Activated naive CD8-positive, alpha-beta T cell treated with anti-CD3 and anti-CD28 coated beads, Interleukin-2, amount 50 U/mL, for 16 hours (primary cell): Measurements from ENCODE around the gene MRPS18B.
"Not testable (repeated sequence)": the region's sequence is repeated elsewhere in the genome, so short reads cannot be mapped to it uniquely, and the experiment has no call there.

Source experiments
- DNase-seq: peaks from one replicate; pipeline ENCODE4 v3.0.0-alpha.2; 2020; ENCODE audit warnings: low read depth, low spot score

The MRPS18B gene

DNA sequence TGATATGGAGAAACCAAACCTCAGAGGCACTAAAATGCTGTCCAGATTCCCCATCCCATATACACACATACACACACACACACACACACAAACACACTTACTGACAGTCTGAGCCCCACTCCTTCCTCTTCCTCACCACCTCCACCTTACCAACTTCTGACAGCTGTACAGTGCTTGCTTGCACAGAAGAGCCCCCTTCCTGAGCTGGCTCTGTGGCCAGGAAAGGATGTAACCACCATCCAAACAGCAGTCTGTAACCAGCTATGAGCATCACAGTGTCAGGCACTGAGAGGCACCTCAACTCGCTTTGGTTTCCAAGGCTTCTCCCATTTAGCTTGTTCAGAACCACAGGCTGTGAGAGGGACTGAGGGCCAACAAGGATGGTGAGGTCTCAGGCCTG lies 23.4 kb downstream of the MRPS18B start:
- no peak for DNase-seq

DNA sequence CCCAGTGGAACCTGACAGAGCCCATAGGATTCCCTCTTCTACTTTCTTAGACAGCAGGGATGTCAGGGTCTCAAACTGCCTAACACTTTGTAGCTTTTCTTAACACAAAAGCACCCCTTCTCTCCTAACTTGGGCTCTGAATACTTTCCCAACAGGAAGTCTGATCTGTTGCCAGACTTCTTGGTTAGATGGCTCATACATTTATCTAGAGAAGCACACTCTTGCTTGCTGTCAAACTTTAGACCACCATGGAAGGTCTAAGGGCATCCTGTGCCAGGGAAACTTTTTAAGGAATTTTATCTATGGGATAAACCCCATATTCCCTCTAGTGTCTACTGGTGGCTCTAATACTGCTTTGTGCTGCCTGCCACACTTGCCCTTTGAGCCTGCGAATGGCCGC lies 26.0 kb downstream of the MRPS18B start:
- DNase-seq = no peak

DNA sequence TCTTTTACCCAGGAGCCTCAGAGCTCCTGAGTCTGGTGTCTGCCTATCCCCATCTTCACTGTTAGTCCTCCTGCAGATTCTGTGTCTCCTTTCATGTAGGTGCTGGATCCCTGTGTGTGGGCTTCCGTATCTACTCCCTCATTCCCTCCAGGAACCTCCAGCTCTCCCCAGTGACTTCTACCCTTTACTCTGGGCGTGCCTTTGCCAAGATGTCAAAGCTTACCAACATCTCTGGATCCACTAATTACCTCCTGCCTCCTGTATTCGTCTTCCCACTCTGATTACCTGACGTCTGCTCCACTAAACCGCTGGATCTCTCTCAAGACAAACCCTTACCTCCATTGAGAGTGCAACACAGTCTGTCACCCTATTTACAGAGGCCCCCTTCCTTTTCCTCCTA lies 27.1 kb downstream of the MRPS18B start:
- DNase-seq = no peak

DNA sequence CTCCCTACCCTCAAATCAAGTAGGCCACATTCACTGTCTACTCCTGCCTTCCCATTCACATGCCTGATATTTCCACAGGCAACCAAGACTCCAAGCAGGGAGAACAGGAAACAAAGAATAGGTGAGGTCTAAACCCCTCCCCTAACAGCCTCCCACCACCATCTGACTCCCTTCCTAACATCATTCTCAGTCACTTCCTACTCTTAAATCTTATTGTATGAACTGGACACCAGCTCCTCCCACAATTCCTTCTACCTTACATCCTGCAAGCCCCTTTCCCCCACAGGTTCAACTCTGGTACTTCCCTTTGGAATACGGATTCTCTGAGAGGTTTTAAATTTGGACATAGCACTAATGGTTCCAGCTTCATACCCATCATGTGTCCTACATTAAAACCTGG lies 28.3 kb downstream of the MRPS18B start:
- no peak for DNase-seq

DNA sequence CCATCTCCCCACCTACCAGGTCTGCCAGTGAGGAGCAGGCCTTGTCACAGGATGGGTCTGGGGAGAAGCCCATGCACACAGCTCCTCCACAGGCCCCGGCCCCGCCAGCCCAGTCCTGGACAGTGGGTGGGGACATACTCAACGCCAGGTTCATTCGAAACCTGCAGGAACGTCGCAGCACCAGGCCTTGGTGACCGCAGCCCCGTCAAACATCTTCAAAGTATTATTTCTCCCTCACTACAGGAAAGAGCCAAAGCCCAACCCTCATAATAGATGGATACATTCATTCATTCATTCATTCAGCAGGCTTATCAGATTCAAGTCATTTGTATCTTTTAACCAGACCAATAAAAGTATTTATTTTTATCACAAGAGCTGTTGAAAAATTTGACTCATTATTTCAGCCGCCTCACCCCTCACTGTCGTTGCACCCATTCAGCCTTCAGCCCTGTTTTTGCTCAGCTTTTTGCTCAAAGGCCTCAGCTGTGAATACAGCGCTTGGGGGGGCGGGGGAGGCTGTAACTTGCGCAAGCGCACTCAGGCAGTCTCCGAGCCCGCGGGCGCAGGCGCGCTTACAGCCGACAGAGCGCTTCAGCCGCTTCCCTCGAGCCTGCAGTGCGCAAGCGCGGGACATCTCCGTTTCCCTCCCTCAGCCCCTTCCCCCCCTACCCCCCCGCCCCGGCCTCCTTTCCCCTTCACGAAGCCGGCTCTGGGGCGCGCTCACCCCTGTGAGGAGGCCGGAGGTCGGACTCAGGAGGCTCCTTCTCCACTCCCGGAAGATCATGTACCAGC lies 29.0 kb downstream of the MRPS18B start, which contains the start of gene C6orf136:
Gene C6orf136, plus strand, starts transcription at position 684 of the 792 bp plus-strand sequence. Its CDS starts 99 bp downstream, at position 783.
- peak; percentile 75 for DNase-seq

DNA sequence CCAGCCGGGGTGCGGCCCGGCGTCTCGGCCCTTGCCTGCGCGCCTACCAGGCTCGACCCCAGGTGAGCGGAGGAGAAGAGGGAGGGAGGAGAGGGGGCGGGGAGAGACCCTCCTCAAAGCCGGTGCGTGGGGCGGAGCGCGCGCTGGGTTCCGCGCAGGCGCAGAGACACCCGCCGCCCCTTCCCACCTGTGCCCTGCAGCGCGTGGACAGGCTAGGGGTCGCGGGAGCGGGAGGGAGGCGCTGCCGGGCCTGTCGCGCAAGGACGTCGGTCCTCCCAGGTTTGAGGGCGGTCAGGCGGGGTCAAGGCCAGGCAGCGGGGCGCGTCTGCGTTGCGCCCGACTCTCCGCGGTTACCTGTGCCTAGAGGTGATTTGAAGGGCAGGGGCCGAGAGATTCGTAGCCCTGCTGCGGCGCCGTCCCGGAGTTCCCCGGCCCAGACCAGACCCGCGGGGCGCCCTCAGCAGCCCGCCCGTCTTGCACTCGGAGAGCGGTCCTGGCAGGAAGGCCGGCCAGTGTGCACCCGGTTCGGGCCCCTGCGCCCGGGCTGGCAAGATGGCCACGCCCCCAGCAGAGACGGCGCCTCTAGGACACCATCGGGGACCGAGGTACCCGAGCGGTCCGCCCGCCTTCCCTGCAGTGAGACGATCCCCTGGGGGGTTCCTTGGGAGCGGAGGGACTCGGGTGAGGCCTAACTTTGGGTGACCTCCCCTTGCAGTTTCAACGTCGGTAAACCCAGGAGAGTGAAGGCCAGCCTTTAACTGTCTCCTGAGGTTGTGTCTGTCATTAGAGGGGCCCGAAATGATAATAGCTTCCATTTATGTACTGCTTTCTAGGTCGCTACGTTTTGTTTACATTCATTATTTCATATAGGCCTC lies 29.8 kb downstream of the MRPS18B start:
- DNase-seq = peak; percentile 52

DNA sequence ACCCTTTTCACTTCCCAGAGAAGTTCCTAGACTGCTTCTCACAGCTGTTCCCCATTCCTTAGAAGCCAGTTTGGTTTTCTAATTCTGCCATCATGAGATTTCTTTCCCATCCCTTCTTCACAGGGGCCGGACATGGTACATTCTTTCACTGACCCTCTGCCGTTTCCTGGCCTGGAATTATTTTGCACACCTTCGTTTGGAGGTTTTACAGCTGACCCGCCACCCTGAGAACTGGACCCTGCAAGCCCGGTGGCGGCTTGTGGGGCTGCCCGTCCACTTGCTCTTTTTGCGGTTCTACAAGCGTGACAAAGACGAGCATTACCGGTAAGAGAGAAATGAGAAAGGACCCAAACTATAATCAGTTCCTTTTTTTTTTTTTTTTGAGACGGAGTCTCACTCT lies 33.5 kb downstream of the MRPS18B start:
- DNase-seq = no peak

DNA sequence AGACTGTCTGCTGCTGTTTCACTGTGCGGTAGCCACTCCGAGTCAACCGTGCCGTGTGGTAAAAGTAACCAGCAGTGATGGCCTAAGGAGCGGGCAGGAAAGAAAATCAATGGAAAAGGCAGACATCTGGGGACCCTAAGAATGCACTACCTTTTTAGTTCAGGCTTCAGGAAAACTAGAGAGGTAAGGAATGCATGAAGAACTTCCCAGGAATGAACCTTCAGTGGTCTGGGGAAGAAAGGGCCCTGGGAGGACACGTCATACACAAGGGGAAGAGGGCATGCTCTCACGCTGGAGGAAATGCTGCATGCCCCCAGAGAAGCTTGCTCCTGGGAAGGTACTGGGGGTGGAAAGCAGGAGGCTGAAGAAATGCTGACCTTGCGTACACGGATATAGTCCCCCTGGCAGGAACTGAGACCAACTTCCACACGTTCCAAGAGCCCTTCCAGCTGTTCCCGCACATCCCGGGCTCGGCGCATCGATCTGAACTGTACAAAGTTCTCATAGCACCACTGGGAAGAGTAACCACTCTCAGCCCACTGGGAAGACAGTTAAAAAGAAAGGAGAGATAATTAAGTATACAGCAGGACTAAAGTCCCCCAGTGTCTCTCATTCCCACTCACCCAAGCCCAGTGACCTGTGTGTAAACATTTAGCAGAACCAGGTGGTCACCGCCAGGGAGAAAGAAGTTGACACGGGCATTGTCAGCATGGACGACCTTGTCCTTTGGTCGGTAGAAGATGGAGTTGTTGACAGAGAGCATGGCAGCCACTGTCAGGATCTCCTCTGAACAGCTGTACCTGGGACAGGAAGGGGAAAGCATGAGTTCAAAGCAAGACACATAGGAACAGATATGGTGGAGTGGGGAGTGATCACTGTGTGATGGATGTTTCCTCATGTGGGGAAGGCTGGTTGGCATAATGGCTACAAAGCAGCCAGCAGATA lies 37.4 kb downstream of the MRPS18B start:
- DNase-seq = no peak

DNA sequence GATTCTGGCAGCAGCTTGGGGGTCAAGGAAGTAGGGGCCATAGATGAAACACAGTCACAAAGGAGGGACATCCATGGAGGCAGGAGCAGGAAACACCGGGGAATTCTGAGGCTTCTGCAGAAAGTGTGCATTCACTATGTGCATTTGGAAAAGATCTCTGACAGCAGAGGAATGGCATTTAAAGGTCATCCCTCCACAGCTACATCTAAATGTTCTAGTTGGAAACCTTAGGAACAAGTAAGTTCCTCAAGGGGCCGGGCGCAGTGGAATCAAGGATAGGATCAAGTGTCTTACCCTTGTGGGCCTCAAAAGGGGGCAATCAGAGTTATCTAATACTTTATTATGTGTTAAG lies 38.1 kb downstream of the MRPS18B start:
- no peak for DNase-seq

DNA sequence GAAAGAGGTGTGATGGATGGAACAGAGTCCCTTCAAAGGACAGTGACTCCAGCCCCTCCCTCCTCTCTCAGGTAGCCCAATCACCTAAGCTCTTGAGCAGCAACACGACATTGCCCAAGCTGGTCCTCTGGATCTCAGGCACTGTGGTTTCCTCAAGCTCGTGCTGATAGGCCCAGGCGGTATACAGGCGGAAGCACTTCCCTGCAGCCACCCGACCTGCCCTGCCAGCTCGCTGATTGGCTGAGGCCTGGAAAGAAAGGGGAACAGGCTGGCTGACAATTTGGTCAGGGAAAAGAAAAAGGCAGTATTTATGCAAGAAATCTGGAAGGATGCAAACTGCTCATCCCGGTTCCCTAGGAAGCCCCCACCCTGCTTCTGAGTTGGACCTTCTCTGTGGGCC lies 38.9 kb downstream of the MRPS18B start:
- DNase-seq = no peak

DNA sequence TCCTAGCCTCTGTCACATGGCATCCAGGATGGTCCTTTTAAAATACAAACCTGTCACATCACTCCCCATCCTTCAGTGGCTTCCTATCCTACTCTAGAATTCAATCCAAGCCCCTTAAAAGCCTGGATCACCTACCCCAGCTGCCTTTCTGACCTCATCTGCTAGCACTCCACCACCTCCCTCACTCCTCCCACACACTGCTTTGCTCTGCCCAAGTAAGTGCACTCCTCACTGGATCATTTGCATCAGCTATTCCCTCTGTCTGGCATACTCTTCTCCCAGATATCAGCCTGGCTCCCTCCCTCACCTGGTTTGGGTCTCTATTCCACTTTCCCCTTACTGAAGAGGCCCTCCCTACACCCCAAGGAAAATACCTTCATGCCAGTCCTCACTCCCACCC lies 39.8 kb downstream of the MRPS18B start:
- no peak for DNase-seq

DNA sequence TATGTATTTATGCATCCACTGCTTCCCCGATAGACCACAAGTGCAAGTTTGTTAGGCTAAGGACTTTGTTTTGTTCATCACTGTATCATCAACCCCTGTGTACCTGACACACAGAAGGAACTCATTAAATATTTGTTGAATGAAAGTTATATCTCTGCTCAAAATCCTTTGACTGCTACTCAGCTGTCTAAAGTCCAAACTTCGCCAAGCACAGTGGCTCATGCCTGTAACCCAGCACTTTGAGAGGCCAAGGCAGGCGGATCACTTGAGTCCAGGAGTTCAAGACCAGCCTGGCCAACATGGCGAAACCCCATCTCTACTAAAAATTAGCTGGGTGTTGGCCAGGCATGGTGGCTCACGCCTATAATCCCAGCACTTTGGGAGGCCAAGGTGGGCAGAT lies 40.3 kb downstream of the MRPS18B start:
- not testable (repeated sequence) for DNase-seq

DNA sequence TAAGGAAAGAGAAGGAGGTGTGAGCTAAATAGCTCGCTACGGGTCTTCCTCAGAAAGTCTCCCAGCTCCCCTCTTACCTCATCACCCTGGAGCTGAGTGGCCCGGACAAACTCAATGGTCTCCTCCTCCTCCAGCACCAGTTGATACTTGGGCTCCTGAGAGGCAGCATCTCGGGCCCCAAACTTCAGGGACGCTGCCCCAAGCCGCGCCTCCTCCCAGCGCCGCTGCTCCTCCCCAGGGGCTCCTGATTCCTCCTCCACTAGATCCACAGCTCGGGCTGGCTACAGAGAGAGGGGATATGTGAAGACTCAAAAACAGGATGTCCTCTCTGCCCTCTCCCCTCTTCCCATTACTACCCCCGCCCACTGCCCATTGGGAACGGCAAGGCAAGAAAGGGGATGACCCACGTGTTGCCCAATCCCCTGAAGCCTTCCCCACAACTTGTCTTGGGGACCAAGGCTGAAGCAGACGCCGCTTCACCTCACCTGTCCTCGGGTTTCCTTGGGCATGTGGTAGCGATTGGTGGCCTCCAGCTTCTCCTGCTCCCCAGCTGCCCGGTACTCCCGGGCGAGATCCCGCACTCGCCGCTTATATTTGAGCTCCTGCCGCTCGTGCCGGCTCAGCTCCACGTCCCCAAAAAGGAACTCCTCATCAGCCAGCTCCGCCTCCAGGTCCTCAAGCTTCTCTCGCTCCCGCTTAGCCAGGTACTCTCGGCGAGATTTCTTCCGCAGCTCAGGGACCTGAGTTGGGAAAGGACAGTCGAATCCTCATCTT lies 47.5 kb downstream of the MRPS18B start:
- DNase-seq = no peak

DNA sequence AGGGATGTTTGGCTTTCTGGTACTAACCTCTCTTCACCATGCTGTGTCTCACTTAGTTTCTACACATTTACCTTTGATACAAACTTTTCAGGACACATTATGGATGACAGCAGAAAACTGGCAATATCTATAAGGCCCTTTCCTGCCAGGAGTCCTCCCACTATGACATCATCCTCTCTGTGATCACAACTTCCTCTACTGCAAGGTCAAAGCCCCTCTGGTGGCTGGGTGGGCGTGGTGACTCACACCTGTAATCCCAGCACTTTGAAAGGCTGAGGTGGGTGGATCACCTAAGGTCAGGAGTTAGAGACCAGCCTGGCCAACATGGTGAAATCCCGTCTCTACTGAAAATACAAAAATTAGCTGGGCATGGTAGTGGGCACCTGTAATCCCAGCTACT lies 48.7 kb downstream of the MRPS18B start:
- not testable (repeated sequence) for DNase-seq

DNA sequence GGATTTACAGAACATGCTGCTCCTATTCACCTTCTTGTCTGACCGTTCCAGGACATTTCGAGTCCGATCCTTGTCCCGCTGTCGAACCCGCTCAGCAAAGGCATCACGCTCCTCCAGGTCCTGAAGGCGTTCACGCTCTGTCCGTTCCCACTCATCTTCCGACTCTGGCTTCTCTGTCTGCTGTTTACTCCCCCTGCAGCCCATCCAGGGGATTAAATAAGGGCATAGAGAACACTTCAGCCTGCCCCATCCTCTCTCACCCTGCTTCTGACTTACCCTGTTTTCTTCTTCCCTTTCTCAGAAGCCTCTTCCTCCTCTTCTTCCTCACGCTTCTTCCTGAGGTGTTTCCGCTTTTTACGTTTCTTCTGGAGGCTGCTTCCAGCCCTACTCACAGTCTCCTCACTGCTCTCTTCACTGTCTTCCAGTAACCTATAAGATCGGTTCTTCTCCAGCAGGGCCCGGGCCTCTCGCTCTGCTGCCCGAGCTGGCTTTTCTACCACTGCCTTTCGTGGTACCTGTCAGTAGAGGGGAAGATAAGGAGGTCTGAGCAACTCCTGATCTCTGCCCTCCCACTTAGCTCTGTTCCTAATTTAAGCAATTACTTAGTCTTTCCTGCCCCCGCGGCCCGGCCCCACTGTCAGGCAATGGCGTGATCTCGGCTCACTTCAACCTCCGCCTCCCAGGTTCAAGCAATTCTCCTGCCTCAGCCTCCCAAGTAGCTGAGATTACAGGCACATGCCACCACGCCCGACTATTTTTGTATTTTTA lies 53.3 kb downstream of the MRPS18B start:
- DNase-seq = no peak

DNA sequence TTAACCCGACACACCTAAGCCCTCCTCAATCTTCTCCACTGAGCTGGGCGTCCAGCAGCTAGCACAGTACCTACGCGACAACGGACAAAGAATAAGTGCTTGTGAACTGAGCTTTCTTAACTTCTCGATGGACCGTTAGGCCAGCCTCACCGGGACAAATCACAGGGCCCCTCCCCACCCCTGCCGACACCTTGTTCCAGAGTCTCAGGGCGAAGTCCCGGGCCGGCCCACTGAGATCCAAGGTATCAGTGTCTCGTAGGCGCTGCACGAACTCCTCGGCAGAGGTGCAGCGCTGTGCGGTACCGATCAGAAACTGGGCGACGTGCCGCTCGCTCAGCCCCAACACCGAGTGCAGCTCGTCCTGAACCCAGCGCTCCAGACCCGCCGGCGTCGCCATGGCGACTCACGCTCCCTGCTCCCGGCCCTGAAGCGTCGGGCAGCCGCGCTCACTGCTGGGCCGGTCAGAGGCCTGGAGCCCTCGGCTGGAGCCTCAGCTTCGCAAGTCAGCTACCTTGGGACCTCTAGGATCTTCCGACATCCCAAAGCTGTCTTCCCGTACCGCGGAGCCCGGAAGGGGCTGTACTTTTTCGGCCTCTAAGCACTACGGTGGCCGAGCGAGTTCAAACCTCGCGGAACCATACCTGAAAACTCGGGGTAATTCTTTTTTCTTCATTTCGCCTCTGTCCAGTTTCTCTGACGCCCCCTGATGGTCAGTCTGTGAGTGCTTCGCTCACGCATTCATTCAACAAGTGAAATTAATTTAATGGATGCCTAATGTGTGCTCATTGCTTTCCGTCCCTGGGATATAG lies 55.0 kb downstream of the MRPS18B start, which contains the start of gene DHX16:
Gene DHX16, minus strand, starts transcription at position 562 of the 809 bp plus-strand sequence. Its CDS starts 165 bp downstream, at position 397.
- peak; percentile 74 for DNase-seq
